ENCODE results near the gene FOXD1. TPM values are rescaled to one million over a fixed set of nuclear protein-coding genes. Genes with fewer than 3 reads are reported as not detected.

Gene FOXD1
- total RNA-seq = 0.52 TPM

GRCh38 chr5:73448463-73449136 is at the start of gene FOXD1:
Gene FOXD1, minus strand, starts transcription at chr5:73448777. Its CDS starts 415 bp downstream, at chr5:73448362.
- H3K4me1 ChIP-seq (ENCODE audit: control insufficient read depth in 3 of 3, insufficient read depth in 3 of 3, low read length in 3 of 3) = peaks cover 14 to 23% (median 20%) of the 10 kb centered on the region in 3 donors
- H3K4me3 ChIP-seq (ENCODE audit: low read length in 3 of 3) = peak within 1 kb of the TSS; percentile 62 to 70 (median 68)
- no peaks in the 10 kb centered on the region for H3K36me3 ChIP-seq (ENCODE audit: control insufficient read depth in 3 of 3, insufficient read depth in 3 of 3, low read length in 3 of 3)
- H3K27me3 ChIP-seq (ENCODE audit: control insufficient read depth in 3 of 3, insufficient read depth in 3 of 3, low read length in 3 of 3) = peaks cover 83 to 88% (median 85%) of the 10 kb centered on the region in 3 donors
- H3K9me3 ChIP-seq (ENCODE audit: control insufficient read depth in 3 of 3, low read length in 3 of 3) = no peaks in the 10 kb centered on the region
- peak within 1 kb of the TSS in 2 of 3 donors; percentile 53 to 54 for H3K9ac ChIP-seq (ENCODE audit: low read depth in 1 of 3, low read length in 3 of 3)
- H3K27ac ChIP-seq (ENCODE audit: low read depth, low read length) = no peak within 1 kb of the TSS

- Histone ChIP-seq H3K4me3 (ENCODE audit: low read length in 3 of 3) (peak overlapping the region; percentile 87 to 97 (median 96)), H3K4me1 (ENCODE audit: control insufficient read depth in 3 of 3, insufficient read depth in 3 of 3, low read length in 3 of 3) (peaks cover 9 to 18% (median 15%) of the 10 kb centered on the region in 3 donors), H3K27me3 (ENCODE audit: control insufficient read depth in 3 of 3, insufficient read depth in 3 of 3, low read length in 3 of 3) (no peaks in the 10 kb centered on the region), H3K9ac (ENCODE audit: low read depth in 1 of 3, low read length in 3 of 3) (peak overlapping the region; percentile 98 to 99 (median 99)), H3K9me3 (ENCODE audit: control insufficient read depth in 3 of 3, low read length in 3 of 3) (no peaks in the 10 kb centered on the region), H3K36me3 (ENCODE audit: control insufficient read depth in 3 of 3, insufficient read depth in 3 of 3, low read length in 3 of 3) (peaks cover 3 to 13% (median 3%) of the 10 kb centered on the region in 3 donors), H3K27ac (ENCODE audit: low read depth, low read length) (peak overlapping the region; percentile 93)
These were observed 49.0 kb upstream of the FOXD1 start for GRCh38 chr5:73497497-73498056.

- Histone ChIP-seq H3K9me3 (ENCODE audit: control insufficient read depth in 3 of 3, low read length in 3 of 3) (no peaks in the 10 kb centered on the region), H3K4me1 (ENCODE audit: control insufficient read depth in 3 of 3, insufficient read depth in 3 of 3, low read length in 3 of 3) (peaks cover 9 to 18% (median 15%) of the 10 kb centered on the region in 3 donors), H3K9ac (ENCODE audit: low read depth in 1 of 3, low read length in 3 of 3) (no peak overlapping the region), H3K36me3 (ENCODE audit: control insufficient read depth in 3 of 3, insufficient read depth in 3 of 3, low read length in 3 of 3) (peaks cover 2 to 8% (median 3%) of the 10 kb centered on the region in 3 donors), H3K27ac (ENCODE audit: low read depth, low read length) (no peak overlapping the region), H3K4me3 (ENCODE audit: low read length in 3 of 3) (peak overlapping the region in 1 of 3 donors; percentile 87), H3K27me3 (ENCODE audit: control insufficient read depth in 3 of 3, insufficient read depth in 3 of 3, low read length in 3 of 3) (peaks cover 0 to 4% (median 0%) of the 10 kb centered on the region in 3 donors)
These were observed 48.4 kb upstream of the FOXD1 start for GRCh38 chr5:73496984-73497457.

- H3K27ac ChIP-seq (ENCODE audit: low read depth, low read length) = no peak overlapping the region
- H3K27me3 ChIP-seq (ENCODE audit: control insufficient read depth in 3 of 3, insufficient read depth in 3 of 3, low read length in 3 of 3) = peaks cover 0 to 4% (median 0%) of the 10 kb centered on the region in 3 donors
- H3K9me3 ChIP-seq (ENCODE audit: control insufficient read depth in 3 of 3, low read length in 3 of 3) = no peaks in the 10 kb centered on the region
- H3K4me1 ChIP-seq (ENCODE audit: control insufficient read depth in 3 of 3, insufficient read depth in 3 of 3, low read length in 3 of 3) = peaks cover 9 to 18% (median 15%) of the 10 kb centered on the region in 3 donors
- H3K9ac ChIP-seq (ENCODE audit: low read depth in 1 of 3, low read length in 3 of 3) = no peak overlapping the region
- no peak overlapping the region for H3K4me3 ChIP-seq (ENCODE audit: low read length in 3 of 3)
- H3K36me3 ChIP-seq (ENCODE audit: control insufficient read depth in 3 of 3, insufficient read depth in 3 of 3, low read length in 3 of 3) = peaks cover 0 to 2% (median under 1%) of the 10 kb centered on the region in 3 donors
These were observed 47.3 kb upstream of the FOXD1 start for GRCh38 chr5:73495772-73496335.

- no peak overlapping the region for H3K27ac ChIP-seq (ENCODE audit: low read depth, low read length)
These were observed 46.1 kb upstream of the FOXD1 start for GRCh38 chr5:73494721-73495120.

GRCh38 chr5:73493421-73493820 is 44.8 kb upstream of the FOXD1 start:
- H3K27me3 ChIP-seq (ENCODE audit: control insufficient read depth in 3 of 3, insufficient read depth in 3 of 3, low read length in 3 of 3) = peaks cover 0 to 4% (median 0%) of the 10 kb centered on the region in 3 donors
- H3K4me1 ChIP-seq (ENCODE audit: control insufficient read depth in 3 of 3, insufficient read depth in 3 of 3, low read length in 3 of 3) = peaks cover 0 to 7% (median 6%) of the 10 kb centered on the region in 3 donors
- H3K9ac ChIP-seq (ENCODE audit: low read depth in 1 of 3, low read length in 3 of 3) = no peak overlapping the region
- no peak overlapping the region for H3K27ac ChIP-seq (ENCODE audit: low read depth, low read length)
- no peaks in the 10 kb centered on the region for H3K9me3 ChIP-seq (ENCODE audit: control insufficient read depth in 3 of 3, low read length in 3 of 3)
- H3K4me3 ChIP-seq (ENCODE audit: low read length in 3 of 3) = no peak overlapping the region
- H3K36me3 ChIP-seq (ENCODE audit: control insufficient read depth in 3 of 3, insufficient read depth in 3 of 3, low read length in 3 of 3) = no peaks in the 10 kb centered on the region

More at GRCh38 chr5:73494721-73495120, 46.1 kb upstream of the FOXD1 start:
- Histone ChIP-seq H3K36me3 (ENCODE audit: control insufficient read depth in 3 of 3, insufficient read depth in 3 of 3, low read length in 3 of 3) (no peaks in the 10 kb centered on the region), H3K9ac (ENCODE audit: low read depth in 1 of 3, low read length in 3 of 3) (no peak overlapping the region), H3K4me1 (ENCODE audit: control insufficient read depth in 3 of 3, insufficient read depth in 3 of 3, low read length in 3 of 3) (peaks cover 7 to 13% (median 11%) of the 10 kb centered on the region in 3 donors), H3K27me3 (ENCODE audit: control insufficient read depth in 3 of 3, insufficient read depth in 3 of 3, low read length in 3 of 3) (peaks cover 0 to 4% (median 0%) of the 10 kb centered on the region in 3 donors), H3K9me3 (ENCODE audit: control insufficient read depth in 3 of 3, low read length in 3 of 3) (no peaks in the 10 kb centered on the region), H3K4me3 (ENCODE audit: low read length in 3 of 3) (no peak overlapping the region)

- no peak overlapping the region for H3K9ac ChIP-seq (ENCODE audit: low read depth in 1 of 3, low read length in 3 of 3)
- peaks cover 0 to 4% (median 0%) of the 10 kb centered on the region in 3 donors for H3K27me3 ChIP-seq (ENCODE audit: control insufficient read depth in 3 of 3, insufficient read depth in 3 of 3, low read length in 3 of 3)
- no peaks in the 10 kb centered on the region for H3K4me1 ChIP-seq (ENCODE audit: control insufficient read depth in 3 of 3, insufficient read depth in 3 of 3, low read length in 3 of 3)
- H3K27ac ChIP-seq (ENCODE audit: low read depth, low read length) = no peak overlapping the region
- H3K4me3 ChIP-seq (ENCODE audit: low read length in 3 of 3) = no peak overlapping the region
- H3K36me3 ChIP-seq (ENCODE audit: control insufficient read depth in 3 of 3, insufficient read depth in 3 of 3, low read length in 3 of 3) = no peaks in the 10 kb centered on the region
- H3K9me3 ChIP-seq (ENCODE audit: control insufficient read depth in 3 of 3, low read length in 3 of 3) = no peaks in the 10 kb centered on the region
These were observed 42.6 kb upstream of the FOXD1 start for GRCh38 chr5:73491155-73491554.

GRCh38 chr5:73490088-73490487 is 41.5 kb upstream of the FOXD1 start:
- H3K36me3 ChIP-seq (ENCODE audit: control insufficient read depth in 3 of 3, insufficient read depth in 3 of 3, low read length in 3 of 3) = no peaks in the 10 kb centered on the region
- H3K9ac ChIP-seq (ENCODE audit: low read depth in 1 of 3, low read length in 3 of 3) = no peak overlapping the region
- H3K27me3 ChIP-seq (ENCODE audit: control insufficient read depth in 3 of 3, insufficient read depth in 3 of 3, low read length in 3 of 3) = peaks cover 0 to 4% (median 0%) of the 10 kb centered on the region in 3 donors

GRCh38 chr5:73488806-73489205 is 40.2 kb upstream of the FOXD1 start:
- Histone ChIP-seq H3K4me1 (ENCODE audit: control insufficient read depth in 3 of 3, insufficient read depth in 3 of 3, low read length in 3 of 3) (no peaks in the 10 kb centered on the region), H3K4me3 (ENCODE audit: low read length in 3 of 3) (no peak overlapping the region), H3K27ac (ENCODE audit: low read depth, low read length) (no peak overlapping the region)

More at GRCh38 chr5:73490088-73490487, 41.5 kb upstream of the FOXD1 start:
- H3K27ac ChIP-seq (ENCODE audit: low read depth, low read length) = no peak overlapping the region
- H3K9me3 ChIP-seq (ENCODE audit: control insufficient read depth in 3 of 3, low read length in 3 of 3) = no peaks in the 10 kb centered on the region
- no peak overlapping the region for H3K4me3 ChIP-seq (ENCODE audit: low read length in 3 of 3)
- H3K4me1 ChIP-seq (ENCODE audit: control insufficient read depth in 3 of 3, insufficient read depth in 3 of 3, low read length in 3 of 3) = no peaks in the 10 kb centered on the region

More at GRCh38 chr5:73488806-73489205, 40.2 kb upstream of the FOXD1 start:
- H3K9me3 ChIP-seq (ENCODE audit: control insufficient read depth in 3 of 3, low read length in 3 of 3) = no peaks in the 10 kb centered on the region
- H3K36me3 ChIP-seq (ENCODE audit: control insufficient read depth in 3 of 3, insufficient read depth in 3 of 3, low read length in 3 of 3) = no peaks in the 10 kb centered on the region
- H3K9ac ChIP-seq (ENCODE audit: low read depth in 1 of 3, low read length in 3 of 3) = no peak overlapping the region
- peaks cover 0 to 4% (median 0%) of the 10 kb centered on the region in 3 donors for H3K27me3 ChIP-seq (ENCODE audit: control insufficient read depth in 3 of 3, insufficient read depth in 3 of 3, low read length in 3 of 3)

Data from skeletal muscle tissue (tissue), 4 donors.